Mesenteric fat pad (tissue), 1 donor: Measurements from ENCODE around the gene HHLA2. TPM values are rescaled to one million over a fixed set of nuclear protein-coding genes. Genes with fewer than 3 reads are reported as not detected.

ENCODE experiments used
- DNase-seq: peaks from one replicate; pipeline ENCODE4 v3.0.0-alpha.2; 2020; ENCODE audit warnings: low spot score
- total RNA-seq: library from RNA; stranded (reverse); fragmentation: NEBNext Ultra II Directional; extraction: Animal tissue kit (Norgen Biotek cat#: 25700); gene quantifications from one replicate; pipeline ENCODE4 v1.2.1, GENCODE V29; 2021
- donor health status: DM: yes; HTN: yes; CAD: no.

HHLA2 gene
- total RNA-seq, 1 donor from 2014 or later, result 0.32 TPM

DNA sequence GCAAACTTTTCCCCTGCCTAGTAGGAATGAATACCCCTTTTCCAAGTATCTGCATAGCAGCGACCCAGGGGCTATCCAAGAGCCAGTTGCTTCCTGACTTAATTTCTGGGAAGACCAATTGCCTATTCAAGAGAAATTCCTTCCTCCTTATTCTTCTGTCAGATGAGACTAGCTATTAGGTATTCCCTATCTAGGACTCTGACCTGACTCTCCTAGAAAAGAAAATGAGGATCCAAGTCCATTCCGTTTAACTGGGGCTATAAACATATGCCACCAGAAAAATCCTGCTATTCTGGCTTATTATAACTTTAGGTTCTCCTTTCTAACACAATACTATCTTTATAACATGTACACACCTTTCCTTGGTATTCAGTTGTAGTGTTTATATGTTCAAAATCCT, 1.7 kb downstream of the HHLA2 start:
- DNase-seq, result no peak

DNA sequence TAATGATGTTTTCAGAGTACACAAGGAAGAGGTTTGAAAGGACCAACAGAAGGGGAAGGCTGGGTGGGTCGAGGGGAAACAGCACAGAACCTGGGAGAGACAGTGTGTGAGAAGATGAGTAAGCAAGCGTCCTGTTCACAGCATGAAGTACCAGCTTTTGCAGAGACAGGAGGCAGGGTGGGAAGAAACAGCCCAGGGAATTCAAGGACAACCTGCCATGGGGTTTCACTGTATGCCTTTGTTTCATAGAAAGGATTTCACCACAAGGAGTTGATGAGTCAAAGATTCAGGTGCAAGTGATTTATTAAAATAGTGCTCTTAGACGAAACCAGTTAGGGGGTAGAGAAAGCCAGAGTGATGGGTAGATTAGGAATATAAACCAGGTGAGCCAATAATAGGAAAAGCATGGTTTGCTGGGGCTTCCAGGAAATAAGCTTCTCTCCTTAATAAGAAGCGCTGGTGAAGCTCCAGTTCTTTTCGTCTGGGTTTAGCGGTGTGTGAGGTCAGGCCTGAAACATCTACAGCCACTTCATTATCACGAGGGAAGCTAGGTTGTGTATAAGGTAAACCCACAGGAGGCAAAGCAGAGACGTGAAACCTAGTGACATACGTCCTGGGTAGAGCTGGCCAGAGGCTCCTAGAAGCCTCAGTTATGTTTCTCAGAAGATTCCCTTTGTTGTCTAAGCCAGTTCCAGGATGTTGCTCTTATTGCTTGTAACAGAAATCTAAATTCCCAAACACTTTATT, 3.9 kb downstream of the HHLA2 start:
- no peak for DNase-seq

DNA sequence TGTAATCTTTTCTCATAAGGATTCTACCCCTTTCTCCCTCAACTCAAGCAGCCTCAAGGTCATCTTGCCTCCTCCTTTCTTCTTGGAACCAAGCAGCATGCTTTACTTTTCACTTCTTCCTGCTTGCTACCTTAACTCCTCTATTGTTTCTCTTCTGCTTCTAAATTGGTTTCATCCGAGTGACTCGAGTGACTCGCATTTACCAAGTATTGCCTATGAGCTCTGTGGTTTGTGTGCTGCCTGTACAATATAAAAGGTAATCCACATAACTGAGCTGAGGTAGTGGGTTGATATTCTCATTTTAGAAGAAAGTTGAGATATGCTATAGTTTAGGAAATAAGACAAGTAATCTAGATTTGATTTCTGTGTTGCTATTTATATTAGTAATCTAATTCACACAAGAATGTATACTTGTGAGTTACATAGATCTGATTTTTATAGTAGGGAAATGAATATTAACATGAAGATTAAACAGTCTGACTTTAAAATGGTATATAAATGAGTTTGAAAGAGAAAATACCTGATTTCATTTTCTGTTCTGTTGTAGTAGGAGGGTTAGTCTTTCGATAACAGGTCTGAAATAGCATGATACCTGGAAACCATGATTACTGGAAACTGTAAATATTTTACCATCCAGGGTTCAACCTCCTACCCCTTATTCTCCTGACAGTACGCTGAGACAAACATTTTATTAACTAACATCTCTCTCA, 5.5 kb downstream of the HHLA2 start:
- no peak for DNase-seq

DNA sequence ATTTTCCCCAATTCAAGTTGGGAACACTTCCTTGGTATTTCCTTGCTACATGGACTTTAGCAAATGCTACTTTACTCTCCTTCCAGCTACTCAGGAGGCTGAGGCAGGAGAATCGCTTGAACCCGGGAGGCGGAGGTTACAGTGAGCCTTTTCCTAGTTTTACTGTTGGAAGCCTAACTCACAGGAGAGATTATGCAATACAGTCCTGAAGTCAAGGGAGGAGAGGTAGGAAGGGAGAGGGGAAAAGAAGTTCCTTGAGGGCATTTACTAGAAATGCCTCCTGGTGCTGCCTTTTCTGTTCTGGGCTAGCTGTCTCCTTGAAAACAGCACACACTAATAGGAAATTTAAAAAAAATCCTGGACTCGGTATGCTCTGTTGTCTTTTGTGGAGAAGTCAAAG, 6.2 kb downstream of the HHLA2 start:
- DNase-seq, result no peak

DNA sequence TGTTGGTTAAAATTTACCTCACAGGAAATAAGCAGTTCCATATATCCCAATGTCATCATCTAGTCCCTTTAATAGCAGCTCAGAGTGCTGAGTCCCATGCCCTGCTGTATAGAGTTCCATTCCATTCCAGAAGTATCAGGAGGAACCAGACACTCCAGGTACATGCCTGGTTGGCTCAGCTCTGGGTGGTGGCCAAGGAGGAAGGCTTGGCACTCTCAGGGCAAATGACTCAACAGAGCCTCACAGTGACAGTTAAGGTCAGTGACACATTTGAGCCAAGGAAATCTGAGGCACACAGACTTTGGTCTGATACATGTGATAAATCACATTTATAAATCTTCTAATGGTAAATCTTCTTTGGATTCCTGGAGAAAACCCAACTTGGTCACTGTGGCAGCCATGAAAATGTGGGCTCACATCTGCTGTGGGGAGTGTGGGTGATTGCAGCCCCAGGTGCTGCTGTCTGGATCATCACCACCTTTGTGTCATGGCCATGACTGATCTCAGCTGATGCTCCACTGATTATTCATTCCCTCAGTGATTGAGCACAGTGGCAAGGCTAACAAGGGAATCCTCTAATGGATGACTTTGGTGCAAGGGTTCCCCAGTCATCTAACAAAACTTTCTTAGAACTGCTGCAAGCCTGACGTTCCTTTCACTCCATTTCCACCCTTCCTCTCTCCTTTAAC, 9.3 kb downstream of the HHLA2 start:
- DNase-seq, result no peak

DNA sequence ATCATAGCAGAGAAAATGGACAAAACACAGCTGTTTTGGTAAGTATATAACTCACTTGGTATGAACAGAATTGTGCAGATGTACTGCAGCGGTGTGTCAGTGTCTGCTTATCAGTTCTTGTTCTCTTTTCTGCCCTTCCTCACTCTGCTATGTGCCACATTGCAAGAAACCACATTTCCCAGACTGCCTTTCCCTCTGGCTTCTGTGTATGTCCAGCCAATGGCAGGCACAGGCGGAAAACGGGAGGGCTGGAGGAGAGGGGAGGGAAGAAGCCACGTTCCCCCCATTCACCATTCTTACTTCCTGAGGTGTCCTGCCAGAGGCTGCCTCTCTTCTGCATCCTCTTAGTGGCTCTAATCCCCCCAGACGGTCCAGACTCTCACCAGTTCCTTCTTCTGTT, 15.4 kb downstream of the HHLA2 start:
- no peak for DNase-seq

DNA sequence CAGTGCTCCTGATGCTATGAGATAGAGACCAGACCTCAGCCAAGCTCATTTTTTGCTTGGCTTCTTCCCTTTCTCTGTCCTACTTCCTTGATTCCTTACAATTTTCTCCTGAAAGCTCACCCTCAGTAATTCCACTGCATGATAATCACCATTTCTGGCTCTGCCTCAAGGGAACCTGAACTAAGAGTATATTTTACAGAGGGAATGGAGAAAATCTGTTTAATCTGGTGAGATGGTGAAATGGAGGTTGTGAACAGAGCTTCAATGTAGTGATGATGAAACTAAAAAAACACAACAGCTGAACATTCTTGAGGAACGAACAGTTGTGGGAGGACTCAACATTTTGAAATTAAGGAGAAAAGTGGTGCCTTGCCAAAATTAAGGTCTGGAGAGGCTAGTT, 16.3 kb downstream of the HHLA2 start:
- no peak for DNase-seq

DNA sequence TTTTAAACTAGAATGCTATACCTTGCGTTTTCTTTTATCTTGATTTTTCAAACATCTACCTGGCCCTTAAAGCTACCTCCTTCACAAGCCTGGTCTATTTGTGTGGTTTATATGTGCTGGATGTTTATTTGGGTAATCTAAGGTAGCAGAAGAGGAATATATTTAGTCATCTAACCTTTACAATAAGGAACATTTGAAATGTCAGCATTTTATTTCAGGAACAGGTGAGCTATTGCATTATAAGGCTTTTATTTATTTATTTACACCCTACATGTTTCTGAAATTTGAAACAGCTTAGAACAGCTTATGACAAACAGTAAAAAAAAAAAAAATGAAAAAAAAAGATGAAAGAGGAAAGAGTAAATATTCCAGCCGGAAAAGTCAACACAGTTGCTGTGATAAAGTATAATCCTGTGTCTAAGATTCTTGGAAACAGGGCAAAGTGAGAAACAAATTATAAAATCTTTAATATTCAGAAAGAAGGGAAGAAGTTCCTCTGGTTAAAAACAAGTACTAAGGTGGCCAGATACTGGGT, 19.5 kb downstream of the HHLA2 start:
- no peak for DNase-seq

DNA sequence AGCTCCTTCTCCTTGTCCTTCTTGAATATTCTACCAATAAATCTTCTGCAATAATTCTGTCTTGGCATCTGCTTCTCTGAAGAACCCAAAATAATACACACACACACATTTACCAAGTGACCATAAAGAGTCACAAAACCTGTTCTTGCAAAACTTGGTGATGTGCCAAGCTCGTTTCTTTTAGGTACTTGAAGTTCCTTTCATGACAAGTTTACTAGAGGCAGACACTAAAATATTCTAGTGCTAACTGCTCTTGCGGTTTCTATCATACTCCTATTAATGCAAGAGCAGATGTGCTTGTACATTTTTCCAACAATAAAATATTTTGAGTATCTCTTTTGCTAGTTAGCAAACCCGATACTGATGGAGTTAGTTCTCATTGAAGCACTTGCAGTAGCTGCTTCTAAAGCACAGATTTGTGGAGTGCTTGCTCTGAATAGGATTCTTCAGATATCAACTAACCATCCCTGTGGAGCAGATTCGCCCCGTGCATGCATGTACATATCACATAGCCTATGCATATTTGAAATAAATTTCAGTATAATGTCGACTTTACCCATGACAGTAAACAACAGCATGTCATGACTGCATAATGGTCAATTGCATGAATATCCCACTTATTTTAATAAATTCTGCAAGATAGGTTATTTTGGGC, 23.2 kb downstream of the HHLA2 start:
- DNase-seq, result no peak

DNA sequence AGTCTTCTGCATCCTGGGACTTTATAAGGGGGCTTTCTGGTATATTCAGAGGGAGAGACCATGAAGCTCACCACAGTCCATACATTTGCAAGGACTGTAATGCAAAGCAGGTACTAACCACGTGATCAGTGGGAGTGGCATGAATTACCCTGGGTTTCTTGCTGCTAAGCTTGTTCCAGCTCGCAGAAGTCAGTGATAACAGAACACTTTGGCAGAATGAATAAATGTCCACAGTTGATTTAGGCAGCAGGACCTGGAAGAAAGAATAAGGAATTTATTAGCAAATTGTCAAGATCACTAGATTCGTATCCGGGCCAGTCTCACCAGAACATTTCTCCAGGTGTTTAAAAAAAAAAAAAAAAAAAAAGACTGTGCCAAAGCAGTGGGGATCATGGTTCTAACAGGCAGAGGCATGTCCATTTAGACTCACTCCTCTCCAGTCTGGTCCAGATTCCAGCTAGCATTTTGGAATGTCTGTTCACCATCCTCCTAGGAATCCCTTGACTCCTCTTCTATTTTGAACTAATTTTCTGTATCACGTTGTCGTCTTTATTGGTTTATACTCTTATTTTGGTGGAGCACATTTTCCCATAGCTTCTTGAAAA, 24.5 kb downstream of the HHLA2 start:
- DNase-seq, result no peak

DNA sequence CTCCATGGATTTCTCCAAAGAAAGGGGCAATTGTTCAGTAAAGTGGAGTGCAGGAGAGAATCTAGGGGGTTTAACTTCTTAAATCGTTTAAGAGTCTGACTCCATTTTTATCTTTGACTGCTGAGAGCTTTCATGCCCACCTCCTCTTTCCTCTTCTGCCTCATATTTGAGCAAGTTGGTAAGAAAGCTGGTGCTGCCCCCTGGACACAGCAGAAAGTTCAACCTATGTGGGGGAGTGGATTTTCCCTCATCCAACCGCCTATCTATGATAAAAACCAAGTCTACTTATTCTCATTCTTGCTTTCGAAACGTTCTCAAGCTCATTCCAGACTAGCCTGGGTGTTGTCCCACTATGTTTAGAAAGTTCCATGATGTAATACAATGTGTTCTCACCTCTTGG, 26.0 kb downstream of the HHLA2 start:
- no peak for DNase-seq

DNA sequence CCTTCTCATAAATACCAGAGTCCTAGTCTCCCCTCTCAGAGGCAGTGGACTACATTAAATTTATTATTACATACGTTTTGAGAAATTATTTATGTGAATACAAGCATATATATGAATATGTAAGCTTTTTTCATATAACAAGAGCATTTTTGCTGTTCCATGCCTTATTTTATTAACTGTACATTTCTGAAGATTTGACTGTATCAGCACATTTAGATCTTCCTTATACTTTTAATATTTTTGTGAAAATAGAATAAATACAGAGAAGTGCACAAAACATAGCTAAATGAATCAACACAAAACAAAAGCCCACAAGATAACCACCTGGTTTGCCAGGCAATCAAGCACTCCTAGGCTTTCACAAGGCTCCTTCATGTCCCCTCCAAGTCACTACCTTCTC, 27.8 kb downstream of the HHLA2 start:
- DNase-seq, result no peak

DNA sequence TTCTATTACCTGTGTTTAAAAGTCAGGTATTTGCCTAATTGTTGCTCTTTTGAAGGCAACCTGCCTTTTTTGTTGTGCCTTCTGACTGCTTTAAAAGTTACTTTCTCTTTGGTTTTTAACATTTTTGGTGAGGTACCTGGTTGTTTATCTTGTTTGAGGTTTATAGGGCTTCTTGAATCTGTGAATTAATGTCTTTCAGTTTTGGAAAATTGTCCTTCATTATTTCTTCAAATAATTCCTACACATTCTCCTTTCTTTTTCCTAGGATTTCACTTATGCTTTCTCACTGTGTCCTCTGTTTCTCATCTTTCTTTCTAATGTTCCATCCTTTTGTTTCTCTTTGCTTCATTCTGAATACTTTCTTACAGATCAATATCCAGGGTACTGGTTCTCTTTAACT, 30.8 kb downstream of the HHLA2 start:
- no peak for DNase-seq

DNA sequence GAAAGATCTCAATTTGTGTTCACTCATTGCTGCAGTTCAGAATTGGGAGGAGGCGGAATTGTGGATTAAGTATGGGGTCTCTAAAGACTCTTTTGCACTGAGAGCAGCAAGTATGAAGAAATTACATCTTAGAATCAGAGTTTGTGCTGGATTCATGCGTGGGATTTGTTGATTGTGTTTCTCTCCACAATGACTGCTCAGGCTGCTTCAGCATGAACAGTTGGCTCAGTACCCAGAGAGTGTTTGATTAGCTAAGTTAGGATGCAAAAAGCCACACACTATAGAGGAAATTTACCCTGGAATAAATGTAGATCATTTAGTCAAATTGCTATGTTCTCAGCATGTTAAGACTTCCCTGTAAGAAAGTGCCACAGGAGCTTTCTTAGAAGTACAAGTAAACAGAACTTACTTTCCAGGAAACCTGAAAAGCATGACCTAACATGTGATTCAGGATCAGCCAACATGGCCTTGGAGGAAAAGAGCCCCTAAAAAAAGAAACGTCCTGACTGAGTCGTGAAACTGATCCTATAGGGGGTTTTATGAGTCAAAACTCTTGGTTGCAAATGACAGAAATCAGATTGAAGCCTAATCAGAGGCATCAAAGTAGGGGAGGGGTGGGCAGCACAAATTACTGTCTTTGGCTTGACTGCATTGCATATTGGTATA, 32.6 kb downstream of the HHLA2 start:
- DNase-seq, result no peak

DNA sequence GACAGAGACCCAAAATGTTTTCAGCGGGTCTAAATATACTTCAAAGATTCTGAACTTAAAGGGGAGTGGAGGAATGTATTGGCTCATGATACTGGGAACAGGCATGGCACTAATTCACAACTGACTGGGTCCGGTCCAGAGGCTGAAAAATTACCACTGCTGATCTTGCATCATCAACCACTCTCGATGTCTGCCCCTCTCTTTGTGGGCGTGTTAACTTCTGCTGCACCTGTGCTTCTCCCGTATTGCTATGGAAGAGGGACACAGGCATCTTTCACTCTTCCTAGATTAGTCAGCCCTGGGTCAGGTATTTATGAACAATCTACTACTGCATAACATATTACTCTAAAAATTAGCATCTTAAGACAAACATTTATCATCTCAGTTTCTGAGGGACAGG, 33.2 kb downstream of the HHLA2 start:
- DNase-seq, result no peak

DNA sequence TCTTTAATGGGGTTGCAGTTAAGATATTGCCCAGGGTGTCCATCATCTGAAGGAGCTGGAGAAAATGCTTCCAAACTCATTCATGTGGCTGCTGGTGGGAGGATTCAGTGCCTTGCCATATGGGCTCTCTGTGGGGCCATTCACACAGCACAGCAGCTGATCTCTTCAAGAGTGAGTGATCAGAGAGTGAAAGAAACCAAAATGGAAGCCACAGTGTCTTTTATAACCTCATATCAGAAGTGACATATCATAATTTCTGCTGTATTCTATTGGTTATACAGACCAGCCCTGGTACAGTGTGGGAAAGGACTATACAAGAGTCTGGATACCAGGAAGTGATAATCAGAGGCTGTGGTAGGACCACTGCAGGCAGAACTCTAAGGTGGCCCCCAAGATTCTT, 33.6 kb downstream of the HHLA2 start:
- no peak for DNase-seq

DNA sequence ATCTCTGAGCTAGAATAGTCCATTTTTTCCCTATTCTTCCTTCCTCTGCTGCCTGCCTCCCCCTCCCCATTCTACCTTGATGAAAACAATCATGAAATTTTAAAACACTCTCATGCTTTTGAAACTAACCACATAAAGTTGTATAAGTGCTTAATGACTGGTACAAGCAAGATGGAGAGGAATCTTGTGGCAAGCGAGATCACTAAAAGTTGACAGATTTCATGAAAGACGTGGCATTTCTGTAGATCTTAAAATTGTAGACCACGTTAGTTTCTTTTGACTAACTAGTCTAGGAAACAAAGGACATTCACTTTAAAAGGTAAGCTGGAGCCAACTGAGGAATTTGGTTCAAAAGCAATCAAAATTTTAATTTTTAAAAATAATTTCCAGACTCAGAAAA, 35.4 kb downstream of the HHLA2 start:
- no peak for DNase-seq

DNA sequence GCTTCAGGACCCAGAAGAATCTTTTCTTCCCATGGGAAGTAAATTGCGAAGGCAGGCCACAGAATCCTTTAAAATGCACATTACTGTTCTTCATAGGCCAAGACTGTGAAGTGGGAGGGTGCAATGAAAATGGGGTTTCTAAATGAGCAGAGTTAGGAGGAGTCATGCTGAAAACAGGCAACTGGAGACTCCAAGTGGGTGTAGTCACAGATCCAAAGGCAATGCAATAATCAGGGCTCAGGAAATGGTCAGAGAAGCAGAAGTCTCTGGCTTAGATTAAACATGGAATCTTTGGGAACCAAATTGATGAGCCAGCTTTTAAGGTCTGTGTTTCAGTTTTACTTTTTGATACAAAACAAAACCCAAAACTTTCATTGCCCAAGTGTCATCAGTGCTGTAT, 37.6 kb downstream of the HHLA2 start:
- DNase-seq, result no peak

DNA sequence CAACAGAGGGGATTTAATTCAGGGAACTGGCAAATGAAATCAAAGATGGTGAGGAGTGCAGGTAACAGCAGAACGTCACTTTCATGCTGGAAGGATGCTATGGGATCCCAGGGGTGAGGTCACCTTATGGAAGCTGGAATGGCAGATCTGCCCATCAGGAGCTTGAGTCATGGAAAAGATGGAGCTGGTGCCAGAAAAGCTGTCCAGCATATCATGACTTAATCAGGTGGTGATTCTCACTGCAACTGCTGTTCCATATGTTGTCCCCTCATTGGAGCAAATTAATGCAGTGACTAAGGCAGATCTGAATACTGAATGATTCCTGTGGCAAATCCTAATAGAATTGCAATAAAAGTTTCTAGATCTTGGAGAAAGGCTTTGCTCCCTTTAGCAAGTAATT, 38.4 kb downstream of the HHLA2 start:
- no peak for DNase-seq

DNA sequence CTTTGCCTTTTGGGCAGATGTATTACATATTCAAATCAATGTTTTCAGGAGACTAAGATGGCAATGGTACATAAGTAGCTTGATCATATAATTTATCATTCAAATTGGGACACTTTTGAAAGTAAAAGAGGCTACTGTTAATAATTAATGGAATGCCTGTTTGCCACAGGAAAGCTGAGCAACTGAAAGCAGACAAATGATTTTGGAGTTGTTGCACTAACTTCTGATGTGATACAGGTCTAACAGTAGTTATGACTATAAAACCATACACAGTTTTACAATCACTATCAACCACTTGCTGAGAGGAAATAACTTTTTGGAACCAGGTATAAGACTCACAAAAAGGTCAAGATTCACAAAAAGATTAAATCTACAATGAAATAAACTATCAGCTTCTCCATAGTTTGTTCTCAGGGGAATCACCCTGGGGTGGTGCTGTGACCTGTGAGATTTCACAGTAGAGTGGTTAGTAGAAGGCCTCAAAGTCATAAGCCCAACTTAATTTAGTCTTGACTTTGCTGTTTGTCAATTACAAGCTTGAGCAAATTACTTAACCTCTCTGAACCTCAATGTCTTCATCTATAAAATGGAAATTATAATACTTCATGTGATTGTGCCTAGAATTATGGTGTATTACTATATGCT, 42.7 kb downstream of the HHLA2 start:
- DNase-seq, result no peak
